RWPE2 (cell line): Measurements from ENCODE around the gene TMEM18.

Experiments
- ATAC-seq: fragments of 200-7000 bp; cut with Tn5 transposase; 3 replicates; pipeline ENCODE4 v1.9.1; 2021; ENCODE audit warnings: low read depth
- DNase-seq: peaks from one replicate; pipeline ENCODE4 v3.0.0-alpha.2; 2020; ENCODE audit warnings: low spot score
- H3K27ac ChIP-seq: fragments of 450-650 bp; 2 replicates; pipeline ENCODE4 v1.5.1; 2017; ENCODE audit warnings: mild to moderate bottlenecking; ENCODE audit not compliant: poor library complexity, severe bottlenecking
- H3K27me3 ChIP-seq: fragments of 250-450 bp; sonication (Bioruptor Pico); 2 replicates; pipeline ENCODE4 v1.5.1; 2021; ENCODE audit warnings: mild to moderate bottlenecking, moderate library complexity; ENCODE audit not compliant: insufficient read depth, poor library complexity, severe bottlenecking
- H3K36me3 ChIP-seq: fragments of 250-450 bp; sonication (Bioruptor Pico); 2 replicates; pipeline ENCODE4 v1.5.1; 2020; ENCODE audit warnings: low read depth, mild to moderate bottlenecking, moderate library complexity
- H3K4me1 ChIP-seq: fragments of 250-450 bp; sonication (Bioruptor Pico); 2 replicates; pipeline ENCODE4 v1.5.1; 2021; ENCODE audit warnings: mild to moderate bottlenecking, moderate library complexity; ENCODE audit not compliant: insufficient read depth, poor library complexity, severe bottlenecking
- H3K4me3 ChIP-seq: fragments of 250-450 bp; sonication (Bioruptor Pico); 2 replicates; pipeline ENCODE4 v1.5.1; 2021; ENCODE audit warnings: mild to moderate bottlenecking, moderate library complexity; ENCODE audit not compliant: severe bottlenecking
- H3K9me3 ChIP-seq: fragments of 250-450 bp; sonication (Bioruptor Pico); 2 replicates; pipeline ENCODE4 v1.5.1; 2021; ENCODE audit warnings: mild to moderate bottlenecking, moderate library complexity; ENCODE audit not compliant: severe bottlenecking
- CTCF ChIP-seq: fragments of 450-650 bp; IDR thresholded peaks from one replicate; pipeline ENCODE4 v1.5.1; 2017; ENCODE audit warnings: mild to moderate bottlenecking, moderate library complexity; ENCODE audit not compliant: poor library complexity, severe bottlenecking

TMEM18 gene

GRCh38 chr2:618422-618990 is 58.7 kb downstream of the TMEM18 start:
- ATAC-seq (no peak), DNase-seq (no peak)
- TF ChIP-seq CTCF, result no peak
- no peaks in the 10 kb centered on the region for H3K36me3 ChIP-seq
- no peaks in the 10 kb centered on the region for H3K9me3 ChIP-seq
- no peak overlapping the region for H3K4me3 ChIP-seq
- H3K27me3 ChIP-seq, result no peaks in the 10 kb centered on the region
- H3K27ac ChIP-seq, result no peak overlapping the region
- no peaks in the 10 kb centered on the region for H3K4me1 ChIP-seq

GRCh38 chr2:618005-618404 is 59.2 kb downstream of the TMEM18 start:
- Histone ChIP-seq H3K27ac (no peak overlapping the region), H3K27me3 (no peaks in the 10 kb centered on the region), H3K4me1 (no peaks in the 10 kb centered on the region), H3K9me3 (no peaks in the 10 kb centered on the region), H3K36me3 (no peaks in the 10 kb centered on the region), H3K4me3 (no peak overlapping the region)
- no peak for DNase-seq
- TF ChIP-seq CTCF, result no peak
- no peak for ATAC-seq
